Parathyroid adenoma (tissue), 2 donors: ENCODE measurements around the gene AK2.

ENCODE experiments used
- H2AFZ ChIP-seq: fragments of 300-600 bp; sonication (generic); one replicate; pipeline ENCODE4 v1.7.0; 2017; ENCODE audit warnings: antibody characterized with exemption, mild to moderate bottlenecking
- H3K27ac ChIP-seq: fragments of 300-600 bp; sonication (generic); one replicate; pipeline ENCODE4 v1.7.0; 2017
- H3K27me3 ChIP-seq: fragments of 300-600 bp; sonication (generic); one replicate; pipeline ENCODE4 v1.7.0; 2017; ENCODE audit warnings: low read length; ENCODE audit not compliant: control insufficient read depth, insufficient read depth
- H3K36me3 ChIP-seq: fragments of 300-600 bp; sonication (generic); one replicate; pipeline ENCODE4 v1.7.0; 2017; ENCODE audit warnings: low read length; ENCODE audit not compliant: control insufficient read depth, insufficient read depth
- H3K4me1 ChIP-seq: fragments of 300-600 bp; sonication (generic); one replicate; pipeline ENCODE4 v1.7.0; 2017; ENCODE audit warnings: control low read depth
- H3K4me2 ChIP-seq: fragments of 300-600 bp; sonication (generic); one replicate; pipeline ENCODE4 v1.7.0; 2017; ENCODE audit warnings: low read length
- H3K4me3 ChIP-seq: fragments of 300-600 bp; sonication (generic); one replicate; pipeline ENCODE4 v1.7.0; 2017; ENCODE audit warnings: low read depth, low read length
- H3K79me2 ChIP-seq: fragments of 300-600 bp; sonication (generic); one replicate; pipeline ENCODE4 v1.7.0; 2017; ENCODE audit warnings: control low read depth
- H3K9ac ChIP-seq: fragments of 300-600 bp; sonication (generic); one replicate; pipeline ENCODE4 v1.7.0; 2017; ENCODE audit warnings: mild to moderate bottlenecking
- H3K9me3 ChIP-seq: fragments of 300-600 bp; sonication (generic); one replicate; pipeline ENCODE4 v1.7.0; 2017; ENCODE audit warnings: low read length; ENCODE audit not compliant: control insufficient read depth
- TF ChIP-seq, protein P1 (sequence below): fragments of 300-600 bp; sonication (generic); IDR thresholded peaks from one replicate; pipeline ENCODE4 v1.7.0; 2017; ENCODE audit warnings: antibody characterized with exemption, mild to moderate bottlenecking
- donor health status: primary hyperparathyroidism.

AK2 gene

DNA sequence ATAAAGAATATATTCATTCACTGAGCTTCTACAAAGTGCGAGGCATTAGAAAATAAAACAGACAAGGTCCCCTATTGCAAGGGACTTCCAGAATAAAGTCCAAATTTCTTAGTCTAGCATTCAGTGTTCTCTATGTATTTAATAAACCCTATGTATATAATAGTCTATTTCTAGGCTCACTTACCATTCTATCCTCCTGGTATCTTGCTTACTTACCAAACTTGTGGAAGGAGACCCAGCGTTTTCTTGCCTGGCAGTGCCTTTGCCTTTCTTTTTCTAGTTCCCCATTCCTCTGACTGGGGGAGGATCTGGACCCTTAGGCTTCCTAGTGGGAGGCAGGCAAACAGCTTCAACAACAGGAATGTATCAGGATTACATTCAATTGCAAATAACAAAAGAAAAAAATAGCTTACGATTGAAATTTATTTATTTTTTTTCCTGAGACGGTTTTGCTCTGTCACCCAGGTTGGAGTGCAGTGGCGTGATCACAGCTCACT, 71.4 kb downstream of the AK2 start:
- Histone ChIP-seq H3K4me1 (peaks cover 5% of the 10 kb centered on the region), H3K9me3 (no peaks in the 10 kb centered on the region), H3K4me3 (peak overlapping the region; percentile 48), H3K27ac (peak overlapping the region; percentile 78), H3K4me2 (peak overlapping the region; percentile 78), H2AFZ (peak overlapping the region; percentile 87), H3K27me3 (no peaks in the 10 kb centered on the region), H3K79me2 (peaks cover 7% of the 10 kb centered on the region), H3K9ac (no peak overlapping the region), H3K36me3 (no peaks in the 10 kb centered on the region)
- TF ChIP-seq, protein P1, sequence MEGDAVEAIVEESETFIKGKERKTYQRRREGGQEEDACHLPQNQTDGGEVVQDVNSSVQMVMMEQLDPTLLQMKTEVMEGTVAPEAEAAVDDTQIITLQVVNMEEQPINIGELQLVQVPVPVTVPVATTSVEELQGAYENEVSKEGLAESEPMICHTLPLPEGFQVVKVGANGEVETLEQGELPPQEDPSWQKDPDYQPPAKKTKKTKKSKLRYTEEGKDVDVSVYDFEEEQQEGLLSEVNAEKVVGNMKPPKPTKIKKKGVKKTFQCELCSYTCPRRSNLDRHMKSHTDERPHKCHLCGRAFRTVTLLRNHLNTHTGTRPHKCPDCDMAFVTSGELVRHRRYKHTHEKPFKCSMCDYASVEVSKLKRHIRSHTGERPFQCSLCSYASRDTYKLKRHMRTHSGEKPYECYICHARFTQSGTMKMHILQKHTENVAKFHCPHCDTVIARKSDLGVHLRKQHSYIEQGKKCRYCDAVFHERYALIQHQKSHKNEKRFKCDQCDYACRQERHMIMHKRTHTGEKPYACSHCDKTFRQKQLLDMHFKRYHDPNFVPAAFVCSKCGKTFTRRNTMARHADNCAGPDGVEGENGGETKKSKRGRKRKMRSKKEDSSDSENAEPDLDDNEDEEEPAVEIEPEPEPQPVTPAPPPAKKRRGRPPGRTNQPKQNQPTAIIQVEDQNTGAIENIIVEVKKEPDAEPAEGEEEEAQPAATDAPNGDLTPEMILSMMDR = no peak

DNA sequence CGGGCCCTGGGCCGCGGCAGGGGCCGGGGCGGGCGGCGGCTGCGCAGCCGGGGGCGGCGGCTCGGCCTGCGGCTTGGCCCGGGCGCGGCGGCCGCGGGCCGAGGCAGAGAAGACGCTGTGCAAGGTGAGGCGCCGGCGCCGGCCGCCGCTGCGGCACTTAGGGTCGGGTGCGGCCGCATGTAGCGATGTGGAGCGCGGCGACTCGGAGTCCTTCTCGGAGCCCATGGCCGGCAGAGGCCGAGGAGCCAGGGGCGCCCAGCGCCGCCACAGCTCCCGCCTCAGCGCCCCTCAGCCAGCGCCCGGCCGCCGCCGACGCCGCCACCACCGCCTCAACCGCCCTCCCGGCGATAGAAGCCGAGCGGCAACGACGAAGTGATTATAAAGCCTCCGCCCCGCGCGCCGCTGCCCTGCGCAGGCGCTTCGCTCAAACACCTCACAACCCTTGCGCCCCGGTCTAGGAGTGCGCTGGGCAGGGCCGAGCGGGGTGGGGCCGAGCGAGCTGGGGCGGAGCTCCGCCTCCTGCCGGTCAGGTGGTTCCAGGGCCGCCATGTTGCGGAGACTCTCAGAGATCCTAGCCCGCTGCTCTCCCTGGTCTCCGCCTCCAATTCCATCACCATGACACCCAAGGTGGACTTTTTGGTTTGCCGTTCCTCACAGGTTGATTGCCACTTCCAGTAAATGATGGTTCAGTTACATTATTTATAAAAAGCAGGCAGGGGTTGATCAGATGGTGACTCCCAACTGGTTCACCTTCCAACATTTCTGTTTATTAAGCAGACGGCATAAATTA, 72.0 kb downstream of the AK2 start, which contains the start of gene RNF19B:
Gene RNF19B, minus strand, starts transcription at position 349 of the 790 bp plus-strand sequence. Its CDS starts 124 bp downstream, at position 225.
- Histone ChIP-seq H3K79me2 (peaks cover 7% of the 10 kb centered on the region), H3K9ac (peak within 1 kb of the TSS; percentile 28)
- TF ChIP-seq, protein P1 = peak; percentile 12

DNA sequence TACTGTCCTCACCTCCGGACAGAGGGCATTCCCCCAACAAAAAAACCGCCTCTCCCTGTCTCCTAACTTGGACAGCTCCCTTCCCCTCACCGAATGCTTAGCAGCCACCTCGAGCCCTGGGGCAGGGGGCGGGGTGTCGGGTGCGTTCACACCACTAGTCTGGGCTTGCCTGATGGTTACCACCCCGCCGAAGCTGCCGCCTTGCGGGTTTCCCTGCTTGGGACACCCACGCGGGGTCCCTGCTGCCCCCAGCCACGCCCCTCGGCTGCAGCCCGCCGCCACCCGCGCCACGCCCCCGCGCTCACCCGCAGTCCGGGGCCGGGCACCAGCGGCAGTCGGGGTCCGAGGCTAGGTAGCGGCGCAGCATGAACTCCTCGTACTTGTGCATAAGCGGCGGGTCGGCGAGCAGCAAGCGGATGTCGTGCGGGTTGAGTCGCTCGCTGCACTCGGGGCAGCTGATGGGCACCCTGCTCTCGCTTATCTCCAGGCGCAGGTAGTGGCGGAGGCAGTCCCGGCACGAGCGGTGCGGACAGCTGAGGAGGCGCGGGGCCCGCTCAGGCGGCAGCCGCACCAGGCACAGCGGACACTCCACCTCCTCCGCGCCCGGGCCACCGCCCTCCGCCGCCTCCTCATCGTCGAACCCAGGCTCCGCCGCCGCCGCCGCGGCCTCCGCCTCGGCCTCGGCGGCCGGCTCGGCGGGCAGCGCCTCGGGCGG, 72.8 kb downstream of the AK2 start:
- no peaks in the 10 kb centered on the region for H3K27me3 ChIP-seq
- peaks cover 7% of the 10 kb centered on the region for H3K79me2 ChIP-seq
- peak overlapping the region; percentile 66 for H2AFZ ChIP-seq
- peak overlapping the region; percentile 92 for H3K4me2 ChIP-seq
- peak overlapping the region; percentile 84 for H3K4me3 ChIP-seq
- TF ChIP-seq, protein P1 = no peak
- no peaks in the 10 kb centered on the region for H3K36me3 ChIP-seq
- H3K4me1 ChIP-seq = peaks cover 5% of the 10 kb centered on the region
- no peaks in the 10 kb centered on the region for H3K9me3 ChIP-seq
- no peak overlapping the region for H3K9ac ChIP-seq
- H3K27ac ChIP-seq = peak overlapping the region; percentile 59

More for the DNA sequence above, 72.0 kb downstream of the AK2 start, which contains the start of gene RNF19B:
- no peaks in the 10 kb centered on the region for H3K36me3 ChIP-seq
- H3K27ac ChIP-seq = peak within 1 kb of the TSS; percentile 78
- H3K9me3 ChIP-seq = no peaks in the 10 kb centered on the region
- H2AFZ ChIP-seq = peak within 1 kb of the TSS; percentile 87
- H3K4me1 ChIP-seq = peaks cover 5% of the 10 kb centered on the region
- H3K4me2 ChIP-seq = peak within 1 kb of the TSS; percentile 92
- no peaks in the 10 kb centered on the region for H3K27me3 ChIP-seq
- H3K4me3 ChIP-seq = peak within 1 kb of the TSS; percentile 84

DNA sequence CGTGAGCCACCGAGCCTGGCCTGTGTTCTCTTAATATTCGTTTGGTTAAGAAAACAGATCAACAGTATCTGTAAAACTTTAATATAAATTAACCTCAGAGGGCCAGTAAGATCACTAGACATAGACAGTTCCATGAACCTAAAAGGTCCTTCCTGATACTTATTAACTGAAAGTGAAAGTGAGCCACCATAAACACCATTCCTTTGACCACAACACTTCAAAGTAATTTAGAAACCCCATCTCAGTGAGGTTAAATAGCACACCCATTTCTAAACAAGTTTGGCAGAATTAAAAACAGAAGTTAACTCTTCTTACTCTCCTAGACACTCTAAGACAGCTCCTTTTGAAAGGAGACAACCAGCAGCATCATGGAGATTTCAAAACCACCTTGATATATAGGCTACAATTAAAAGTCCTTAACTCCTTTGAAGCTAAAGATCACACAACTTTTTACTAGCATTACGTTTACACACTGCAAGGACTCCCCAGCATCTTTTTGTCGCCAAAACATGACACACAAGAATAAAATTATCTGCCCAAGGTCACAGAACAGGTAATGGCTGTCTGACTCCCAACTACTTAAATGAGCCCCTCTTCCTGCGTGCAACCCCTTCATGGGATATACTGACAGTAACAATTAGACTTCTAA, 74.3 kb downstream of the AK2 start:
- H3K79me2 ChIP-seq = peaks cover 9% of the 10 kb centered on the region

More for the DNA sequence above, 74.3 kb downstream of the AK2 start:
- peak overlapping the region; percentile 84 for H3K4me3 ChIP-seq
- peaks cover 5% of the 10 kb centered on the region for H3K4me1 ChIP-seq
- H2AFZ ChIP-seq = no peak overlapping the region
- no peaks in the 10 kb centered on the region for H3K9me3 ChIP-seq
- H3K36me3 ChIP-seq = no peaks in the 10 kb centered on the region
- H3K4me2 ChIP-seq = peak overlapping the region; percentile 92
- H3K27me3 ChIP-seq = no peaks in the 10 kb centered on the region
- H3K9ac ChIP-seq = no peak overlapping the region
- TF ChIP-seq, protein P1 = no peak
- H3K27ac ChIP-seq = no peak overlapping the region
